Measurements from ENCODE around the gene ART3. TPM values are rescaled to one million over a fixed set of nuclear protein-coding genes. Genes with fewer than 3 reads are reported as not detected.

ART3 gene
- total and polyA plus RNA-seq, 2 of the 8 experiments (the other 6 are each of a cell fraction or from before 2014, with no cell fraction given), result 0.21 to 0.63 TPM

GRCh38 chr4:76055016-76055415, 19.5 kb upstream of the ART3 start (continued):
- no peak for TF ChIP-seq ATF3 (IDR thresholded peaks at IDR 0.05; ENCODE audit: insufficient read depth, low read depth, low read length)
- TF ChIP-seq CBX5 (IDR thresholded peaks at IDR 0.05; ENCODE audit: low read depth, low read length), result no peak
- no peak for TF ChIP-seq KDM5A (IDR thresholded peaks at IDR 0.05; ENCODE audit: low read length)
- TF ChIP-seq RFX5 (IDR thresholded peaks at IDR 0.05; ENCODE audit: borderline replicate concordance, low read depth, low read length), result no peak
- no peak for TF ChIP-seq PHF8 (conservative IDR thresholded peaks at IDR 0.05; ENCODE audit: low read depth, low read length)
- no peak for TF ChIP-seq BRCA1 (IDR thresholded peaks at IDR 0.05; ENCODE audit: low read depth, low read length)
- no peak for TF ChIP-seq ATF2 (IDR thresholded peaks at IDR 0.05; ENCODE audit: low read length)
- TF ChIP-seq KDM4A (IDR thresholded peaks at IDR 0.05; ENCODE audit: low read depth, low read length, severe bottlenecking), result no peak
